ENCODE measurements around the gene IL17RD. TPM values are rescaled to one million over a fixed set of nuclear protein-coding genes. Genes with fewer than 3 reads are reported as not detected.

The IL17RD gene
- polyA plus RNA-seq, 2 of the 4 experiments (the other 2 are of a cell fraction): 0.89 to 1.4 TPM

GRCh38 chr3:57110798-57111197 lies 54.4 kb downstream of the IL17RD start:
- no peaks in the 10 kb centered on the region for H3K9me3 ChIP-seq
- CTCF ChIA-PET: interaction anchor here (0.8 to 3.3 kb wide), 3 partner anchors 10 to 123 kb away, joined by 3 to 27 read pairs (median 3); no protein-coding TSS in a partner anchor
- H3K27ac ChIP-seq: no peak overlapping the region
- no peak for FAIRE-seq
- 88% methylated on average over 14 of the region's 14 CpGs for WGBS (ENCODE audit: missing lambda C conversion rate)
- no peak for ATAC-seq
- H3K4me3 ChIP-seq: no peak overlapping the region
- DNase-seq (ENCODE audit: low read depth in 1 of 2, low spot score in 1 of 2): no peak
- H3K4me2 ChIP-seq: no peak overlapping the region
- no peaks in the 10 kb centered on the region; the same call in 2 of the 3 replicates for H3K4me1 ChIP-seq
- POLR2A ChIA-PET: no interaction called here
- TF ChIP-seq PBX3 (IDR thresholded peaks at IDR 0.05) (no peak), FOSB (CRISPR knock-in tag; IDR thresholded peaks at IDR 0.05) (no peak), POLR2A (IDR thresholded peaks at IDR 0.05; ENCODE audit: low read length) (no peak), SMC3 (IDR thresholded peaks at IDR 0.05) (no peak), SREBF2 (IDR thresholded peaks at IDR 0.05) (no peak), EP300 (IDR thresholded peaks at IDR 0.05) (no peak), HMGXB4 (CRISPR knock-in tag; IDR thresholded peaks at IDR 0.05; ENCODE audit: borderline replicate concordance) (no peak), ESRRA (IDR thresholded peaks at IDR 0.05; ENCODE audit: borderline replicate concordance, low read length) (no peak), ZC3H11A (IDR thresholded peaks at IDR 0.05) (no peak), CEBPB (IDR thresholded peaks at IDR 0.05) (no peak), TP53 (CRISPR knock-in tag; IDR thresholded peaks at IDR 0.05) (no peak), HOXB13 (CRISPR knock-in tag; IDR thresholded peaks at IDR 0.05; ENCODE audit: low read depth) (no peak), HES2 (IDR thresholded peaks at IDR 0.05) (no peak), EHMT2 (IDR thresholded peaks at IDR 0.05; ENCODE audit: low read depth) (no peak), CHD4 (IDR thresholded peaks at IDR 0.05; ENCODE audit: borderline replicate concordance) (no peak), HEYL (CRISPR knock-in tag; IDR thresholded peaks at IDR 0.05) (no peak), NR3C1 (IDR thresholded peaks at IDR 0.05) (no peak), TFCP2L1 (CRISPR knock-in tag; IDR thresholded peaks at IDR 0.05) (no peak)

- ChIA-PET CTCF (interaction anchor here (0.8 to 3.3 kb wide), 4 partner anchors 10 to 122 kb away, joined by 3 to 27 read pairs (median 3); no protein-coding TSS in a partner anchor), POLR2A (no interaction called here)
- FAIRE-seq (no peak), DNase-seq (ENCODE audit: low read depth in 1 of 2, low spot score in 1 of 2) (no peak), ATAC-seq (no peak)
- TF ChIP-seq KDM5A (IDR thresholded peaks at IDR 0.05) (no peak), TP53 (CRISPR knock-in tag; IDR thresholded peaks at IDR 0.05) (no peak), FOSB (CRISPR knock-in tag; IDR thresholded peaks at IDR 0.05) (no peak), SMC3 (IDR thresholded peaks at IDR 0.05) (no peak), E2F6 (IDR thresholded peaks at IDR 0.05; ENCODE audit: borderline replicate concordance, low read depth) (no peak), NR3C1 (IDR thresholded peaks at IDR 0.05) (no peak)
- Histone ChIP-seq H3K9me3 (no peaks in the 10 kb centered on the region), H3K4me2 (no peak overlapping the region), H3K4me3 (no peak overlapping the region), H3K27ac (no peak overlapping the region), H3K4me1 (no peaks in the 10 kb centered on the region; the same call in 2 of the 3 replicates)
- 63% methylated on average over 4 of the region's 4 CpGs for WGBS (ENCODE audit: missing lambda C conversion rate)
These were observed 54.9 kb downstream of the IL17RD start for GRCh38 chr3:57110214-57110613.
